ENCODE data around the gene UGT2A3.
"Not testable (repeated sequence)": the region's sequence is repeated elsewhere in the genome, so short reads cannot be mapped to it uniquely, and the experiment has no call there.

Gene UGT2A3

GRCh38 chr4:68951078-68951805, at the start of gene UGT2A3:
Gene UGT2A3, minus strand, starts transcription at chr4:68951804. Its CDS starts 44 bp downstream, at chr4:68951760.
- no peak for DNase-seq

GRCh38 chr4:68997040-68997439, 45.4 kb upstream of the UGT2A3 start:
- DNase-seq: no peak

GRCh38 chr4:68995292-68995691, 43.7 kb upstream of the UGT2A3 start:
- DNase-seq: no peak

GRCh38 chr4:68987007-68987406, 35.4 kb upstream of the UGT2A3 start:
- DNase-seq: no peak

GRCh38 chr4:68985442-68985841, 33.8 kb upstream of the UGT2A3 start:
- no peak for DNase-seq

GRCh38 chr4:68984947-68985346, 33.3 kb upstream of the UGT2A3 start:
- no peak for DNase-seq

- DNase-seq: no peak
Observed at GRCh38 chr4:68963374-68963773, 11.8 kb upstream of the UGT2A3 start.

- no peak for DNase-seq
Observed at GRCh38 chr4:68962868-68963267, 11.3 kb upstream of the UGT2A3 start.

- DNase-seq: no peak
Observed at GRCh38 chr4:68960294-68961163, 8.9 kb upstream of the UGT2A3 start.

- DNase-seq: not testable (repeated sequence)
Observed at GRCh38 chr4:68959085-68959484, 7.5 kb upstream of the UGT2A3 start.

GRCh38 chr4:68954126-68954525, 2.5 kb upstream of the UGT2A3 start:
- no peak for DNase-seq

GRCh38 chr4:68953056-68953596, 1.5 kb upstream of the UGT2A3 start:
- DNase-seq: no peak

GRCh38 chr4:68951806-68952585, 392 bp upstream of the UGT2A3 start:
- no peak for DNase-seq

GRCh38 chr4:68950033-68950432, 1.6 kb downstream of the UGT2A3 start:
- DNase-seq: no peak

GRCh38 chr4:68948985-68949384, 2.6 kb downstream of the UGT2A3 start:
- DNase-seq: no peak

- no peak for DNase-seq
Observed at GRCh38 chr4:68948044-68948743, 3.4 kb downstream of the UGT2A3 start.

- DNase-seq: no peak
Observed at GRCh38 chr4:68929076-68929737, 22.4 kb downstream of the UGT2A3 start.

- no peak for DNase-seq
Observed at GRCh38 chr4:68927165-68927564, 24.4 kb downstream of the UGT2A3 start.

- not testable (repeated sequence) for DNase-seq
Observed at GRCh38 chr4:68922202-68922601, 29.4 kb downstream of the UGT2A3 start.

- no peak for DNase-seq
Observed at GRCh38 chr4:68921051-68921450, 30.6 kb downstream of the UGT2A3 start.

- no peak for DNase-seq
Observed at GRCh38 chr4:68917016-68917415, 34.6 kb downstream of the UGT2A3 start.

GRCh38 chr4:68912807-68913206, 38.8 kb downstream of the UGT2A3 start:
- no peak for DNase-seq

Measured in NCI-H187 treated with DMSO at 0.1 percent for 48 hours (cell line).